ENCODE measurements around the gene MOCS3.

The MOCS3 gene

DNA sequence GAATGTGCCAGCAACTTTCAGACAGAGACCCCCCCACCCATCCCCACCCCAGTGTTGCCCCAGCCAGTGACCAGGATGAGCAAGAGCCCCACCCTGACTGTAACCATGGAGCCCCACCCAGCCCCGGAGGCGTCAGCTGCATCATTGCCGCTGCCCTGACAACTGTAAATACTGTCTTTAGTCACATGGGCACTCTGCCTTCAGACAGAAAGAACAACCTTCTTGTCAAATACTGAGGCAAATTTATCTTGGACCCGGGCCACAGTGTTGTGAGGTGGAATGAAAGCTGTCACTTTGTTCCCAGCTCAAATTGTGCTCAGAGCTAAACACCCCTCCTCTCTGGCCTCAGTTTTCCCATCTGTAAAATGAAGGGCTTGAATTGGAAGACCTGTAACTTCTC lies 23.7 kb downstream of the MOCS3 start:
- DNase-seq = peak in 2 of 3 experiments; percentile 29 to 63

DNA sequence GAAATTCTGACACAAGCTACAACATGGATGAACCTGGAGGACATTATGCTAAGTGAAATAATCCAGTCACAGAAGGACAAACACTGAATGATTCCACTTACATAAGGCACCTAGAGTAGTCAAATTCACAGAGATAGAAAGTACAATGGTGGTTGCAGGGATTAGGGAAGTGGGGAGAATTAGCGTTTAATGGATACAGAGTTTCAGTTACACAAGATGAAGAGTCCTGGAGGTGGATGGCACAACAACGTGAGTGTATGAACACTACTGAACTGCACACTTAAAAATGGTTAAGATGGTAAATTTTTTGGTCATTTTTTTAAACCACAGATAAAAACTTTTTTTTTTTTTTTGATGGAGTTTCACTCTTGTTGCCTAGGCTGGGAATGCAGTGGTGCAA lies 24.7 kb downstream of the MOCS3 start:
- no peak for DNase-seq

DNA sequence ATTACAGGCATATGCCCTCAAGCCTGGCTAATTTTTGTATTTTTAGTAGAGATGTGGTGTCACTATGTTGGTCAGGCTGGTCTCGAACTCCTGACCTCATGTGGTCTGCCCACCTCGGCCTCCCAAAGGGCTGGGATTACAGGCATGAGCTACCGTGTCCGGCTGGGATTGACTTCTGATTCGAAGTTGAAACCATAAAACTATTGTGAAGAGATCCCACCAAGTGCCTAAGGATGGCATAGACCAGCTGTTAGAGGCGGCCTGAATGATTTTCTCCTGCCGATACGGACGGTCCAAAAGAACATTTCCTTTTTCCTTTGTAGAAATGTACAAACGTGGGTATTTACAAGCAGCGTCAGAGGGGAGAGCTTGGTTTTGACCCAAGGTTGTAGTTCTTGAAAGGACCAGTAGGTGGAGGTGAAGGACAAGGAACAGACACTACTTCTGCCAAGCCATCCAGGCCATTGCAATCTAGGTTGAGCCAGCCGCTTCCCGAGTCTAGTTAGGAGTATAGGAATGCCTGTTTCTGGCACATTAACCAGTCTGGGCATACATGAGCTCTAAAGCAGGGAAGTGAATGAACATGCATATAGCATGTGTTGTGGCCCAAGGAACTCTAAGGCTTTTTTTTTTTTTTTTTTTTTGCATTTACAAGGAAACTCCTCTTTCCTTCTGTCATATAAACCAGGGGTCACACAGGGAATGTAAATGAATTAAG lies 29.0 kb downstream of the MOCS3 start:
- DNase-seq = peak; percentile 71 to 93 (median 72)

DNA sequence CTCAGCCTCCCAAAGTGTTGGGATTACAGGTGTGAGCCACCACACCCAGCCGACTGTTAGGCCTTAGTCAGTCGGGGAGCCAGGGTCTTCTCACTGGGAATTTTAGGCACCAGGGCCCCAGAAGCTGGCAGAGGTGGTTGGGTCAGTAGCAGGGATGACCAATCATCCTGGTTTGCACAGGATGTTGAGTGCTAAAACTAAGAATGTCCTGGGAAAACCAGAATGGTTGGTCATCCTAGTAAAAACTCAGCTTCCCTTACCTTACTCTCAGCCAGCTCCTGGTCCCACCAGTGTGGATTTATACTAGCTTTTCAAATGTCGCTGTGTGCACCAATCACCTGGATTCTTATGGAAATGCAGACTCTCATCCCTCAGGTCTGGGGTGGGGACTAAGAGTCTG lies 32.5 kb downstream of the MOCS3 start:
- DNase-seq = no peak

DNA sequence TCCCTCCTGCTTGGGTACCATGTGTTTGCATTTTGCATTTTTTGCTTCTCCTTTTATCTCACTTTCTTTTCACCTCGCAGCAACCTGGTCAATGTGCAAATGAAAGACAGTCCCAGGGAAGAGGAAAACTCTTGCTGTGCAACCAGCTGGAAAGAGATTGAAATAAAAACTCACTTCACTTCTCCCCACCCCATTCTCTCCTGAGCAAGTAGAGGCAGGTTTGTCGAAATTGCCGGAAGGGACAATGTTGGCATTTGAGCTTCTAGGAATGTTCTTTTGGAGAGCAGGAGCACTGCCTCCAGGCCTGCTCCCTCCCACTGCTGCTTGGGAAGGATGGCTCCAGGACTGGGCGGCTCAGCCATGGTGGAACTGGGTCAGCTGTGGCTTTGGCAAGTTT lies 33.7 kb downstream of the MOCS3 start:
- DNase-seq = no peak

DNA sequence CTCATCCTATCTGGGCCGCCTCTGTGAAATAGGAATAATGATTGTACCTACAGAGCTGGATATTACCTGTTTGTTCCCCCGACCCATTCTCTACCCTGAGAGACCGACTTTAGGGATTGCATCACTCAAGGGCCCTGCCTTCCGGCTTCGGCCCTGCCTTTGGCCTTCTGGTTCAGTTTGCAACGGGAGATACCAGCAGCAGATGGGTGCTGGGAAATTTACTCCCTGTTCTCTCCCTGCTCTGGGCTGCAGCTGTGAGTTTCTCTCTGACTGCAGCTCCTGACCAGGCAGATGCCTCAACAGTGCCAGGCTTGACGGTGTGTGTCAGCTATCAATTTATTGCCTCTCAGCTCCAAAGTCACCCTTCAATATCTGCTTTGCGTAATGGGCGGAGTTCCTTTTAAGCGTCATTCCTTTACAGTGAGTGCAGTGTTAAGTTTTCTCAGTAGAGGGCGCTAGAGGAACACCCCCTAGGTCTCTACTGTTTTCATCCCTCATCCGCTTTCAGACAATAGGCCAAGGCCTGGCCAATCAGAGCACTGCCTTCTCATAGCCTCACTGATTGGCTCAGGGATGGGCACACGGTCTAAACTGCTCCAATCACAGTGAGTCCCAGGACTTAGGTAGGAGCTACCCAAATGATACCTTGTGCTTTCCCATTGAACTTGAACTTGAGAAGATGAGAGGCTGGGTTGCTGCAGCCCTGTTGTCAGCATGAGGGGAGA lies 34.3 kb downstream of the MOCS3 start:
- peak in 2 of 3 experiments; percentile 7 to 65 for DNase-seq

DNA sequence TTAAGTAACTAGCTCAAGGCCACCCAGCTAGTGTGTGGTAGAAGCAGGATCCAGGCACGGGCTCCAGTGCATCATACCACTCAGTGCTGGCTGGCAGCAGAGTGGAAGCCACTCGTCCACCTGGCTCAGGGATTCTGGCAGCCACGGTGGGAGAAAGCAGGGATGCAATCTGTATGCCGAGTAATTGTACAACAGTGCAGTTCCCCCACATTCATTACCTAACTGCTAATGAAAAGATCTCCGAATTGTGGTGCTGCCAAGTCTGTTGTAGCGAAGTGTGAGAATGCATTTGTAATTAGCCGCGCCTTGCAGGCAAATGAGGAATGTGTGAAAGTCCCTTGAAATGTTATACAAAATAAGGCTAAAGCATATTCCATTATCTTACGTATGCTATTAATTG lies 35.3 kb downstream of the MOCS3 start:
- DNase-seq = no peak

DNA sequence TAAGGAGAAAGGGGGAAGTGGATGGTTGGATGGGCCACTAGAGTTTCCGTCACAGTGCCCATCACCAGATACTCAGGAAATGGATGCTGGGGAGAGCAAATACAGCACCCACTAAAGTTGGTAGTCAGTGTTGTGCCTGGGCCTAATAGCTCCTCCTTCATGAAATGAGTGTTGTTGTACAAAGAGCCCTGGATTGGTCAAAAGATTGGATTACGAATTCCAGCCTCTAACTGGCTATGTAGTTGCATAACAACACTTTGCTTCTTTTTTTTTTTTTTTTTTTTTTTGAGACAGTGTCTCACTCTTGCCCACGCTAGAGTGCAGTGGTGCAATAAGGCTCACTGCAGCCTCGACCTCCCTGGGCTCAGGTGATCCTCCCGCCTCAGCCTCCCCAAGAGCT lies 36.9 kb downstream of the MOCS3 start:
- DNase-seq = no peak

DNA sequence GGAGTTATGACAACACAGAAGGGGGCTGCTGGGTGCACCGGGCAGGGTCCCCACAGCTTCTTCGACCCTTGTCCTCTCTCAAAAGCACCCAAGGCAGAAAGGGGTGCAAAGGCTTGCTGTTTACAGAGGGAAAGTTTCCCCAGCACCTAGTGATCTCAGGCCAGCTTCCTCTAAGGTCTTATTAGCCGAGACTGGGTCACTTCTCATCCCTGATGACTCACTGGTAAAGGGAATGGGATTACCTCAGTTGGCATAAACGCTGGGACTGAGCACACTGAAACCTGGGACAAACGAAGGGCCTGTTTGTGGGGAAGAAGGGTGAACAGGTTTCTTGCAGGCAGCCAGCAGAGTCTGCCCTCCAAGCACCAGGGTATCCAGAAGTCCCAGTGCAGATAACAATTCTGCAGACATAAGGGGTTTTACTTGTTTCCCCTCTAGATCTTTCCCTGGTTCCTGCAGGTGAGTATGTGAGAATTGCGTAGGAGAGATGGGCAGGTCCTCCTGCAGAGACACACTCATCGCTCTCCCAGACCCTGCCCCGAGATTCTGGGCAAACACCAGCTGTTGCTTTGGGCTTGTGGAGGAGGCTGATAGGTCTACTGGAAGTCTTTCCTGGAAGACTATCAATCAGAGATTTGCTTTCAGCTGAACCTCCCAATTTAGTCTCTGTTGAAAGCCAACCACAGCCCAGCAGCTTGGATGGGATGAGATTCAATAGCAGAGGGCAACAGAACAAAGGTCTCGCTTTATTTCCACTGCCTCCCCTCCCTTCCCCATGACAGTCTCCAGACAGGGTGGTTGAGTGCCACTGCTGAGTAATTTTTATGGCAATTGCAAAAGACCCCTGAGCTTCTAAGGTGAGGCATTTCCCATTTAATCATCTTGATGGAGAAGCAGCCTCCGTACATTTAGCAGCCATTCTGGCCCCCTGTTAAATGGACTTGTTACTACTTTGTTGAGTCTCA lies 38.6 kb downstream of the MOCS3 start:
- no peak for DNase-seq

DNA sequence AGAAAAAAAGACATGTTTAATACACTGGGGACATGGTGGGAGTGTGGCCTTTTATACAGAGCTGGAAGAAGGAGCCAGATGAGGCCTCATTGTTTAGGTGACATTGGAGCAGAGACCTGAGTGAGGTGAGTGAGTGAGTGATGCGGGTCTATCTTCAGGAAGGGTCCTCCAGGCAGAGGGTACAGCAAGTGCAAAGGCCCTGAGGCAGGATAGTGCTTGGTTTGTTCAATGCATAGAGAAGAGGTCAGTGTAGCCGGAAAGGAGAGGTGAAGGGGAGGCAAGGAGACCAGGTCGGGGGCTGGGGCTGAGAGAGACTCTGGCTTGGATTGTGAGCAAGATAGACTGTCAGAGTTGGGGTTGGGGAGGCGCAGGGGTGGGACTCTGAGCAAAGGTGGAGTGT lies 40.7 kb downstream of the MOCS3 start:
- DNase-seq = no peak

DNA sequence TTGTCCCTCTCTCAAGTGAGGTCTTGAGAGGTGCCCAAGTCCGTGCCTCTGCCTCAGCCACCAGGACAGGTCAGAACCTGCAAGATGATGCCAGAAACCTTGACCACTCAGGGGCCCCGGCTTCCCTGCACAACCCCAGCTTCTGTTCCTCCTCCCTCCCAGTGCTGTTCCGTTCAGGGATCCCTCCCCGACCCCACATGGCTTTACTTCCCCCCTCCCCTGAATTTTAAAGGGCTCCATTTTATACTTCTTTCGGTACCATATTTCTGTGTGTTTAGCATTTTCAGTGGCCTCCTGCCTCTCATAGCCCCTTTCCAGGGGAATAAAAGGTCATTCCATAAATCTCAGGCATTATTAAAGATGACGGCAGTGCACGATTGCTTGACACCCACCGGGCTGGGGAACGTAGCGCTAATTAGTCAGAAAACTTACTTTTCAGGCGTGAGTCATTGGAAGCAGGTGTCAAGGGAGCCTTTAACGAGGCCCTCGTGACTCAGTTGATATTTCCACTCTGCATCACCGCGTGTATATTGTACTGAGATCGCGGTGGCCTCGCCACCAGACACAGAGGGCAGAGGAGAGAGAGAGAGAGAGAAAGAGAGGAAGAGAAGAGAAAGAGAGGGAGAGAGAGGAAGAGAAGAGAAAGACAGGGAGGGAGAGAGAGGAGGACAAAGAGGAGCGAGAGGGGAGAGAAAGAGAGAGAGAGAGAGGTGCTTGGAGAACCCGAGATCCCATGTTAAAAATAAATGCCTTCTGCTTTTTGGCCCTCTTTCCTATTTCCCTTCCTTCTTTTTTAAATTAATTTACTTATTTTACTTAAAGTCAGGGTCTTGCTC lies 43.0 kb downstream of the MOCS3 start:
- no peak for DNase-seq

DNA sequence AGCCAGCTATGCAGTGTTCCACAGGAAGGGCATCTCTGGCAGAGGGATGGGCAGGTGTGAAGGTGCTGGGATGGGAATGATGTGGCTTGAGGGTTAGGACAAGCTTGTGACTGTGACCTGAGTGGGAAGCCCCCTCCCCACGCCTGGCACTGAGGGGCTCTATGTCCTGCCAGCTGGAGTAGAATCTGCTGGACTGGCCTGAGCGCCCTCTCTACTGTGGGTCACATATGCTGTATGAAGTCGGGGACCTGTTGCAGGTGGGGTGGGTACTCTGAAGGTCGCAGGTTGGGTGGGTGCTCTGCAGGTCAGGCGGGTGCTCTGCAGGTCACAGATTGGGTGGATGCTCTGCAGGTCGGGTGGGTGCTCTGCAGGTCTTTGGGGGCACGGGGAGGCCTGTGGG lies 44.0 kb downstream of the MOCS3 start:
- no peak for DNase-seq

DNA sequence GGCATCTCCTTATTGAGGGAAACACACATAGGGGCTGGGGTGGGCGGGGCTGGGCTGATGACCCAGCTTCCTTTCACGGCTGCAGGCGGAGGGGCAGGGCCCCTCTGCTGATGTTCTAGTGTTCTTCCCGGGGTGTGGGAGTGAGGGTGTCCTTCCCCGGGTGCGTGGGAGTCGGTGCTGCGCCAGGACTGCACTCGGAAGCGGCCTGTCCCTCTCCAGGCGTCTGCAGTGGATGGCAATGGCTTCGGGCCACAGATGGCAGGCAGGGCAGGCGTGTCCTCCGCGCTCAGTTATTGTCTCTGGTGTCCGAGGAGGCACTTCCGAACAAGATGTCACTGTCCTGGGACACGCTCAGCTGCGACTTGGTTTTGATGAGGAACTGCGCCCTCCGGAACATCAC lies 45.1 kb downstream of the MOCS3 start:
- no peak for DNase-seq

DNA sequence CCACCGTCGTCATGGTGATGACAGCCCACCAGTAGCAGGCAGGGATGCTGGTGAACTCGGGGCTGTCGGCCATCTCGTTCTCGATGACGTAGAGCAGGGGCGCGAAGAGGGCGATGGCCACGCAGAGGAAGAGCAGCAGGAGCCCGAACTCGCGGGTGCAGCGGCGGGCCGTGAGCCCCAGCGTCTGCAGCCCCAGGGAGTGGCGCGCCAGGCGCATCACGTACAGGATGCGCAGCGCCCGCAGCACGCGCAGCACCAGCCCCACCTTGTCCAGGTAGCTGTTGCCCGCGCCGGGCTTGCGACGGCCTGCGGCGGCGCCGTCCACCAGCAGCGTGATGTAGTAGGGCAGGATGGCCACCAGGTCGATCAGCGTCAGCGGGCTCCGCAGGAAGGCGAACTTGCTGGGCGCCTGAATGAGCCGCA lies 45.7 kb downstream of the MOCS3 start:
- DNase-seq = no peak

DNA sequence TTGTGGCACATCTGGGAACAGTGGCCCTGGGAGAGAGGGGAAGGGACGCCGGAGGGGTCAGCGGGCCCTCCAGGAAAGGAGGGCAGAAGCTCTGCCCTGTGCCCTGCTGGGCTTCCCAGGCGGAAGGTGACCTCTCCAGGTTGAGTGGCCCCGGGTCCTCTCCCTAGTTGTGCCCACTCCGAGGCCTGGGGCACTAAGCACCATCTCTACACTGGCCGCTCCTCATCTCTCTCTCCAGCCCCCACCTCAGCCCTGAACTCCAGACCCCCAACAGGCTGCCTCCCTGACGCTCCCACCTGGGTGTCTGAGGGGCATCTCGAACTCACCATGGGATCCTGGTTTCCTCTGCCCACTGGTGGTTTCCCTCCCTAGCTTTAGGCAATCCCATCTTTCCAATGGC lies 46.2 kb downstream of the MOCS3 start:
- DNase-seq = no peak

DNA sequence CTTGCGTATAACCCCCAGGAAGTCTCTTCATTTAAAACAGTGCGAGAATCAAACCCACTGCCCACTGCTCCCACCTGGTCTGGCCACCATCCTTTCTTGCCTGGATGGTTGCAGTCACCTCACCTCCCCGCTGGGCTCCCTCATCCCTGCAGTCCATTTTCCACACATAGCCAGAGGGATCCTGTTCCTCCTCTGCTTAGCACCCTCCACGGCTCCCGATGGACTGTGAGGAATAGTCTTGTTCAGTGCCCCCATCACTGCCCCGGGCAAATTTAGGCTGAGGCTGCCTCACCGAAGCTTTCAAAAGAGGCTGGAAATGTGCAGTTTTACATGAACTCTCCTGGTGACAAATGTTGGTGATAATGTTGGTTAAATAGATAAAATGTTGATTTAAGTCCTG lies 46.6 kb downstream of the MOCS3 start:
- no peak for DNase-seq

DNA sequence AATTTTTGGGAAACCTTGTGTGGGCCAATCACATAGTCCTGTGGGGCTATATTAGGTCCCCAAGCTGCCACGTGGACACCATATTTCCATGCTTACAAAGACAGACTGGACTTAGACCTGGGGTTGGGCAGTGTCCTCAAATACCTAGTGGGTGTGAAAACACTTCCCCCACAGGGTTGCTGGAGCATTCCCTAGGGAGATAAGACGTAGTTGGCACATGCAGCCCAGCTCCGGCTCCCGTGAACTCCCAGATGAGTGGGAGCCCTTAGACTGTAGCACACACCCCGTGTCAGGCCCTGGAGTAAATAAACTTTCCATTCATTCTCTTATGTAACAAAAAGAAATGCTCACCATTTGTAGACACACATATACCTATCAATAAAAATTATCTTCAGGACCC lies 50.1 kb downstream of the MOCS3 start:
- DNase-seq = no peak

DNA sequence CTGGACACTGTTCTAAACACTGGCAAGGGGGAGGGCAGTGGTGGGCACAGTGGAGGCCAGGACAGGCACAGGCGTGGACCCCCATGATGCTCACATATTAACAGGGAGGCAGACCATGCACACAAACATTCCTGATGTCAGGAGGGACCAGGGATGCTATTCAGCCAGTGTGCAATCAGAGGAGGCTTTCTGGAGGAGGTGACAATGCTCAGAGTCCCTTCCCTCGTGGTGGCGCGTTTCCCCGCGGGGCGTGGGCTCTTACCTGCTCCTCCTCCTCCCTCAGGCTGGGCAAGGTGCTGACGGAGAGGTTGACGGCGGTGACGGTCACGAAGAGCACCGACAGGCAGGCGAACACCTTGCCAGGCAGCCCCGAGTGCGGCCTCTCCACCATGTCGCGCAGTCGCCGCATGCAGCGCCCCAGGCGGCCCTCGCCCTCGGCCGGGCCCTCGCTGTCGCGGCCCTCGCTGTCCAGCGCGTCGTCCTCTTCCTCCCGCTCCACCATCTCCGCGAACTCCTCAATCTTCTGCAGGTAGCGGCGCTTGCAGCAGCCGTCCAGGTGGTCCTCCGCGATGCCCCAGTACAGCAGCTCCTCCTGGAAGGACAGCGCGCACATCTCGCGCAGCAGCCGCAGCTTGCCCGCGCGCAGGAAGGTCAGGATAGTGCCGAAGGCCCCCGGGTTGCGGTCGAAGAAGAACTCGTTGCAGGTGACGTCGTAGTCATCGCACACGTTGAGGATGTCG lies 50.9 kb downstream of the MOCS3 start:
- no peak for DNase-seq

DNA sequence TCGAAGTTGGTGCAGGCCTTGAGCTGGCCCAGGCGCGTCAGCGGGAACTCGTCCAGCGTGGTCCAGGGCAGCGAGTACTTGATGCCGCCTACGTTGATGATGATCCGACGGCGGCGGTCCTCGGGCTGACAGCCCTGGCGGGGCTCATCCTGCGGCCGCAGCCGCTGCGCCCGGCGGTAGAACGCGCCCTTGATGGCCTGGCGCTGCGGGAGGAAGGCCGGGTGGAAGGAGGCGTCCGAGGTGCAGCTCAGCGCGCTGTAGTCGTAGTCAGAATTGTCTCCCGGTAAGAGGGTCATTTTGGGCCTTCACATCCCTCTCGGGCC lies 51.4 kb downstream of the MOCS3 start:
- DNase-seq = no peak

DNA sequence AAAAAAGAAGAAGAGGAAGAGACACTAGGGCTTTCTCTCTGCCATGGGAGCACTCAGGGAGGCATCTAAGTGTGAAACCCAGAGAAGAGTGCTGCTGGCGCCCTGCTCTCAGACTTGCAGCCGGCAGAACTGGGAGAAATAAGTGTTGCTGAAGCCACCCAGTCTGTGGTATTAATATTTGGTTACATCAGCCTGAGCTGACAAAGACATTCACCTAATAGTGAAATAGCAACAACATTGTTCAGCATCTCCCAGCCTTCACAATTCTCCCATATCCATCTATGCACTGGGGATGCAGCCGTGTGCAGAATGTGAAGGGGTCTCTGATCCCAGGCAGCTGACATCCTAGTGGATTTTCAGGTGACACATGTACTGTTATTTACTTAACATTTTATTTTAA lies 52.3 kb downstream of the MOCS3 start:
- no peak for DNase-seq

DNA sequence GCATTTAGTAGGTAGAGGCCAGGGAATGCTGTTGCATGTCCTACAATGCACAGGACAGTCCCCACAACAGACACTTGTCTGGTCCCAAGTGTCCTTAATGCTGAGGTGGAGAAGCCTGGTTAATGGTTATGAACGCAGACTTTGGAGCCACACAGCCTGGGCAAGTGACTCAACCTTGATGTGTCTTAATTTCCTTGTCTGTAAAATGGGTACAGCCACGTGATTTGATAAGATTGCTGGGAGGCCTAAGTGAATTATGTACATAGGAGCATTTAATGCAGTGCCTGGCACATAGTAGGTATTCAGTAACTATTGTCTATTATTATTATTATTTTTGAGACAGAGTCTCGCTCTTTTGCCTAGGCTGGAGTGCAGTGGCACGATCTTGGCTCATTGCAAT lies 52.9 kb downstream of the MOCS3 start:
- DNase-seq = no peak

DNA sequence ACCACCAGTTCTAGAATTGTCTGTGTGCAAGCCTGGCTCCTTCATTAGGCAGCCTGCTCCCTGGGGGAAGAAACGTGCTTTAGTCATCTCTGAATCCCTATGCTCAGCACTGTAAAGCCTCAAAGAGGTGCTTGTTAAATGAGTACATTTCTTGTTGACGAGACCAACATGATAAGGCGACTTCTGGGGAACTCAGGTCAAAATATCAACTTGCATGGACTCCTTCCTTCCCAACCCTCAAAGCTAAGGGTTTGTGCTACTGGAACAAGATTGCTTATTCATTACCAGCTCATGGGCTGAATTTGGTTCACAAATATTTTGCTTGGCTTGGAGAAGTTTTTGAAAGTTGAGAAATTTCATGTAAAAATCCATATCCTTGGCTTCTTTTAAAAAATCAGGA lies 53.7 kb downstream of the MOCS3 start:
- DNase-seq = no peak
